WERI-Rb-1 (cell line): ENCODE data around the gene LSAMP.
"Not testable (repeated sequence)": the region's sequence is repeated elsewhere in the genome, so short reads cannot be mapped to it uniquely, and the experiment has no call there.

Experiments used
- DNase-seq: peaks from one replicate; pipeline ENCODE4 v3.0.0-alpha.2; 2020
- H3K27ac ChIP-seq: fragments of 250-450 bp; sonication (Bioruptor Pico); 2 replicates; pipeline ENCODE4 v1.5.1; 2020; ENCODE audit warnings: mild to moderate bottlenecking, moderate library complexity
- H3K27me3 ChIP-seq: fragments of 250-450 bp; sonication (Bioruptor Pico); 2 replicates; pipeline ENCODE4 v1.5.1; 2021; ENCODE audit warnings: mild to moderate bottlenecking, low read depth, moderate library complexity; ENCODE audit not compliant: insufficient read depth, severe bottlenecking
- H3K36me3 ChIP-seq: fragments of 250-450 bp; sonication (Bioruptor Pico); 2 replicates; pipeline ENCODE4 v1.5.1; 2020; ENCODE audit warnings: mild to moderate bottlenecking, moderate library complexity
- H3K4me3 ChIP-seq: 2 replicates; pipeline ENCODE4 v1.5.1; 2011; ENCODE audit warnings: low read depth, mild to moderate bottlenecking, control low read depth, low read length
- H3K9me3 ChIP-seq: fragments of 250-450 bp; sonication (Bioruptor Pico); 2 replicates; pipeline ENCODE4 v1.5.1; 2021; ENCODE audit warnings: mild to moderate bottlenecking, moderate library complexity; ENCODE audit not compliant: severe bottlenecking
- CTCF ChIP-seq: IDR thresholded peaks from 2 replicates; pipeline ENCODE4 v1.5.1; 2011; ENCODE audit warnings: low read depth, mild to moderate bottlenecking, control low read depth, inconsistent platforms, low read length

LSAMP gene

DNA sequence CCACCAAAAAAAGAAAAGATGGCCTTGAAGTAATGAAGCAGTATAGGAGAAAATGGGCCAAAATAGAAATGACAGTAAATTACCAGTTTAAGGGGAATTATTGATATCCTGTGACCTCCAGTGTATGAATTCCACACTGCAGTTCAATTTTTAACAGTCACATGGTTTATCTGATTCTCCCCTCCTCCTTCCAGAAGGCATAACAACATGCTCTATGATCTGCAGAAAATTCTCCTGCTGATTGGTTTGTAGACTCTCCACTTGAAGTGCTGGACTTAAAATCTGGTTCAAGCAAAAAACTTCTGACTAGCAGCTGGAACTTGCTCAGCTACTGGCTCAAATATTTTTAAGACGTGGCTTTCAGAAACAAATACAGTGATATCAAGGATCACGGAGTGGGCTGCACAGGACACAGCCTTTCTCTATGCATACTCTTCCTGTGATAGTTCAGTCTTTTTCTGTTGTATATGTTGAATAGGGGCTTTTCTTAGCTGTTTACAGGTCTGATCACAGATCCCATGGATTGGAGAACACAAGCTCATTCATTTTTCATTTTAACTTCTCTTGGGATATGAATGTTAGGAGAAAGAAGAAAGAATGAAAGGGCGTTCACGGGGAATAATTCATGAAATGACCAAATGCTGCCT lies 211.5 kb downstream of the LSAMP start:
- no peaks in the 10 kb centered on the region for H3K36me3 ChIP-seq
- no peak overlapping the region for H3K4me3 ChIP-seq
- H3K27ac ChIP-seq = no peak overlapping the region
- H3K27me3 ChIP-seq = no peaks in the 10 kb centered on the region
- H3K9me3 ChIP-seq = no peaks in the 10 kb centered on the region
- no peak for TF ChIP-seq CTCF
- DNase-seq = no peak

- Histone ChIP-seq H3K4me3 (no peak overlapping the region), H3K27me3 (no peaks in the 10 kb centered on the region), H3K36me3 (no peaks in the 10 kb centered on the region), H3K27ac (no peak overlapping the region), H3K9me3 (no peaks in the 10 kb centered on the region)
- no peak for TF ChIP-seq CTCF
- DNase-seq = no peak
Measured at GRCh38 chr3:116230431-116231020, 214.8 kb downstream of the LSAMP start.

- TF ChIP-seq CTCF = no peak
- H3K27ac ChIP-seq = peak overlapping the region; percentile 19
- no peaks in the 10 kb centered on the region for H3K36me3 ChIP-seq
- no peaks in the 10 kb centered on the region for H3K9me3 ChIP-seq
- H3K4me3 ChIP-seq = no peak overlapping the region
- H3K27me3 ChIP-seq = no peaks in the 10 kb centered on the region
- DNase-seq = peak; percentile 29
Measured at GRCh38 chr3:116226266-116226665, 219.0 kb downstream of the LSAMP start.

GRCh38 chr3:116216761-116217160 lies 228.5 kb downstream of the LSAMP start:
- no peaks in the 10 kb centered on the region for H3K36me3 ChIP-seq
- TF ChIP-seq CTCF = no peak
- DNase-seq = no peak
- H3K27ac ChIP-seq = no peak overlapping the region
- H3K4me3 ChIP-seq = no peak overlapping the region
- H3K27me3 ChIP-seq = no peaks in the 10 kb centered on the region
- H3K9me3 ChIP-seq = no peaks in the 10 kb centered on the region

DNA sequence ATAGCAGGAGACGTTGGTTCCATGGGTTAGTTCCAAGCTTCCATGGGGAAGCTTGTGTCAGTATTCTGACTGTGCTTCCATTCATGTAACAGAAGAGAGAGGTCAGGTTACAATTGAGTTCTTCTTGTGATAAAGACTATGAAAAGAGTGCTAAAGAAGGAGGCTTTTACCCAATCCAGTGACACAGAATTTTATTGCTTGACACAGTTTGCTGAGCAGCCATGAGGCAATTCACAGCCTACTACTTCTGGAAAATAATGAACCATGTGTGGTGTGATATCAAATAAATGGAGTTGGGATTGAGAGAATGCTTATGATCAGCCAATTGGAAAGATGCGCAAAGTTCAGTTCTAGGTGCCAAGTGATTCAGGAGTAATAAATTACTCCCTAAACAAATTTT lies 233.4 kb downstream of the LSAMP start:
- TF ChIP-seq CTCF = no peak
- Histone ChIP-seq H3K27ac (no peak overlapping the region), H3K36me3 (no peaks in the 10 kb centered on the region), H3K27me3 (no peaks in the 10 kb centered on the region), H3K4me3 (no peak overlapping the region), H3K9me3 (no peaks in the 10 kb centered on the region)
- DNase-seq = no peak

GRCh38 chr3:116208830-116209229 lies 236.5 kb downstream of the LSAMP start:
- H3K4me3 ChIP-seq, DNase-seq, H3K27ac ChIP-seq, H3K9me3 ChIP-seq, H3K27me3 ChIP-seq, H3K36me3 ChIP-seq: not testable (repeated sequence)
